Activated T-cell treated with anti-CD3 and anti-CD28 coated beads for 1 hour (primary cell): ENCODE data around the gene SCAF11.
A peak's percentile ranks its signal among the peaks of the same experiment; 100 is the strongest.
"Not testable (repeated sequence)": the region's sequence is repeated elsewhere in the genome, so short reads cannot be mapped to it uniquely, and the experiment has no call there.

ENCODE experiments used
- DNase-seq: peaks from one replicate; pipeline ENCODE4 v3.0.0-alpha.2; 2020; ENCODE audit warnings: low read depth

SCAF11 gene

DNA sequence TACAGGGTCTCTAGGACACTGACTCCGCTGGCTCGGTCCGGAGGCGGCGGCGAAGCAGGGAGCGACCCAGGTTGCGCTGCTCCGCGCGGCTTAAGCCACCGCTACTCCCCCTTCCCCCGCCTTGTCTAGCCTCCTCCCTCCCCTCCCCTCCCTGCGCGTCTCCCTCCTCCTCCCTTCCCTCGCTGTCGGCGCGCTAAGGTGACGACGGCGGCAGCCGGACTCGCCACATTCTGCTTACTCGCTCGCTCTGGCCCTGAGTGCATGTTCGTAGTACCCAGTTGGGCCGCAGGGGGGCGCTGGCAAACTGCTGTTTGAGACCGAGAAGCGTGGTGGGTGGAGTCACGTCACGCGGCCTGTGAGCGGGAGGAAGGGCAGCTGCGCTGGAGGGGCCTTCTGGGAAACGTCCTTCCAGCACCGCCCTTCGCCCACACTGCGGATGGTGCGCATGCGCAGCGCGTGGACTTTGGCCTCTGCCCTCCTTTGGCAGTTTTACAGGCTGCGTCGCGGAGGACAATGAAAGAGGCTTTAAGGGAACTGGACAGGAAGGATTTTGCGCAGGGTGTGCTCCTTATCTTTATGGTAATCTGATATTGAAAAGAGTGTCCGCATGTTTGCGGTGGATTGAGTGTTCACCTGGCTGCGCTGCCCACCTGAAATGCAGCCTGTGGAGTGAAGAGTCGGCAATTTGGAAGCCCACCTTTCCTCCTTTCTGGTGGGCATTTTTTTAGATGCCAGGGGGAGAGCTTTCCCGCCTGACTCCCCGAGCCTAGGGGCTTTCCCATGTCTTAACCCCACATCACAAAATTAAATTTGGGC is at the start of gene SCAF11:
TSS of gene SCAF11 (minus strand) at position 107 of the 816 bp plus-strand sequence. CDS start 26,407 bp downstream, outside the sequence.
- DNase-seq, result peak; percentile 100

DNA sequence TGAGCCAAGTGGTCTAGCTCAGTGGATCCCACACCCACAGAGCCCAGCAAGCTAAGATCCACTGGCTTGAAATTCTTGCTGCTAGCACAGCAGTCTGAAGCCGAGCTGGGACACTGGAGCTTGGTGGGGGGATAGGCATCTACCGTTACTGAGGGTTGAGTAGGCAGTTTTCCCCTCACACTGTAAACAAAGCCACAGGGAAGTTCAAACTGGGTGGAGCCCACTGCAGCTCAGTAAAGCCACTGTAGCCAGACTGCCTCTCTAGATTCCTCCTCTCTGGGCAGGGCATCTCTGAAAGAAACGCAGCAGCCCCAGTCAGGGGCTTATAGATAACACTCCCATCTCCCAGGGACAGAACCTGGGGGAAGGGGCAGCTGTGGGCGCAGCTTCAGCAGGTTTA is 46.7 kb upstream of the SCAF11 start:
- not testable (repeated sequence) for DNase-seq

GRCh38 chr12:46027172-46027571 is 36.8 kb upstream of the SCAF11 start:
- no peak for DNase-seq

DNA sequence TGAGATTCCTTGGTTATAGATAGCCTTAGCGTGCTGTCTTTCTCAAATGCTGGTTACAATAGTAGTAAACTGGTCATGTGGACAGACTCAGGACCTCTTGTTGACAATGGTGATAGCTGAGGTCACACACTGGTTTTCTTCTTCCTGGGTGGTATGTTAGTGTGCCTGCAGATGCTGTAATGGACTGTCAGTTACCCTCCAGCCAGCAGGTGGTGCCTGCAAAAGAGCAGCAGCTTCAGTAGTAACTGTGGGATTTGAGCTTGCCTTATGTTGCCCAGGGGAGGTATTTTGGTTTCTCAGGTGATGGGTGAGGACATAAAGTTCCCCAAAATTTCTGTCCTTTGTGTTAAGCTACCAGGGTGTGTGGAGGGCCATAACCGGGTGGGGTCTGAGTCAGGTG is 33.7 kb upstream of the SCAF11 start:
- DNase-seq, result no peak

DNA sequence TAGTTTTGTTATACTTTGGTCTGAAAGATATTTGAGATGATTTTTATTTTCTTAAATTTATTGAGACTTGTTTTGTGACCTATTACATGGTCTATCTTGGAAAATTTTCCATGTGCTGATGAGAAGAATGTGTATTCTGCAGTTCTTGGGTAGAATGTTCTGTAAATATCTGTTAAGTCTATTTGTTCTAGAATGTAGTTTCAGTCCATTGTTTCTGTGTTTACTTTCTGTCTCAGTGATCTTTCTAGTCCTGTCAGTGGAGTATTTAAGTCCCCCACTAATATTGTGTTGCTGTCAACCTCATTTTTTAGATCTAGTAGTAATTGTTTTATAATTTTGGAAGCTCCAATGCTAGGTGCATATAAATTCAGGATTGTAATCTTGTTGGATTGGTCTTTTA is 30.4 kb upstream of the SCAF11 start:
- DNase-seq, result no peak

- not testable (repeated sequence) for DNase-seq
These were observed 28.3 kb upstream of the SCAF11 start for GRCh38 chr12:46018712-46019111.

DNA sequence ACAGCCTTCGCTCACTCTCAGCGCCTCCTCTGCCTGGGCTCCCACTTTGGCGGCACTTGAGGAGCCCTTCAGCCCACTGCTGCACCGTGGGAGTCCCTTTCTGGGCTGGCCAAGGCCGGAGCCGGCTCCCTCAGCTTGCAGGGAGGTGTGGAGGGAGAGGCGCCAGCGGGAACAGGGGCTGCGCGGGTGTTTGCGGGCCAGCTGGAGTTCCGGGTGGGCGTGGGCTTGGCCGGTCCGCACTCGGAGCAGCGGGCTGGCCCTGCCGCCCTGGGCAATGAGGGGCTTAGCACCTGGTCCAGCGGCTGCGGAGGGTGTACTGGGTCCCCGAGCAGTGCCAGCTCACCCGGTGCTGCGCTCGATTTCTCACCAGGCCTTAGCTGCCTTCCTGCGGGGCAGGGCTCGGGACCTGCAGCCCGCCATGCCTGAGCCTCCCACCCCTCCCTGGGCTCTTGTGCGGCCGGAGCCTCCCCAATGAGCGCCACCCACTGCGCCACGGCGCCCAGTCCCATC is 27.5 kb upstream of the SCAF11 start:
- not testable (repeated sequence) for DNase-seq

GRCh38 chr12:46005823-46006222 is 15.4 kb upstream of the SCAF11 start:
- no peak for DNase-seq

- DNase-seq, result no peak
These were observed 14.9 kb upstream of the SCAF11 start for GRCh38 chr12:46005151-46005797.

- DNase-seq, result no peak
These were observed 14.3 kb upstream of the SCAF11 start for GRCh38 chr12:46004715-46005114.

DNA sequence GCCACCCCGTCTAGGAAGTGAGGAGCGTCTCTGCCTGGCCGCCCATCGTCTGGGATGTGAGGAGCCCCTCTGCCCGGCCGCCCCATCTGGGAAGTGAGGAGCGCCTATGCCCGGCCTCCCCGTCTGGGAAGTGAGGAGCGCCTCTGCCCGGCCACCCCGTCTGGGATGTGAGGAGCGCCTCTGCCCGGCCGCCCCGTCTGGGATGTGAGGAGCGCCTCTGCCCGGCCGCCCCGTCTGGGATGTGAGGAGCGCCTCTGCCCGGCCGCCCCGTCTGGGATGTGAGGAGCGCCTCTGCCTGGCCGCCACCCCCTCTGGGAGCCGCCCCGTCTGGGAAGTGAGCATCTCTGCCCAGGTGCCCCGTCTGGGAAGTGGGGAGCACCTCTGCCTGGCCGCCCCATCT is 9.7 kb upstream of the SCAF11 start:
- not testable (repeated sequence) for DNase-seq

DNA sequence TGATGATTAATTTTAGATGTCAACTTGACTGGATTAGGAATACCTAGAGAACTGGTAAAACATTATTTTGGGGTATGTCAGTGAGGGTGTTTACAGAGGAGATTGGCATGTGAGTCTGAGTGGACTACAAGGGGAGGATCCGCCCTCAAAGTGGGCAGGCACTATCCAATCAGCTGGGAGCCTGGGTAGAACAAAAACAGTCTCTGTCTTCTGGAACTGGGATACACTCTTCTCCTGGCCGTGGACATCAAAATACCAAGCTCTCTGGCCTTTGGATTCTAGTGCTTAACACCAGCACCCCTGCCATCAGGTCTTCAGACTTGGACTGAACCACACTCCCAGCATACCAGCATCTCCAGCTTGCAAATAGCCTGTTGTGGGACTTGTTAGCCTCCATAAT is 4.4 kb upstream of the SCAF11 start:
- DNase-seq, result no peak

DNA sequence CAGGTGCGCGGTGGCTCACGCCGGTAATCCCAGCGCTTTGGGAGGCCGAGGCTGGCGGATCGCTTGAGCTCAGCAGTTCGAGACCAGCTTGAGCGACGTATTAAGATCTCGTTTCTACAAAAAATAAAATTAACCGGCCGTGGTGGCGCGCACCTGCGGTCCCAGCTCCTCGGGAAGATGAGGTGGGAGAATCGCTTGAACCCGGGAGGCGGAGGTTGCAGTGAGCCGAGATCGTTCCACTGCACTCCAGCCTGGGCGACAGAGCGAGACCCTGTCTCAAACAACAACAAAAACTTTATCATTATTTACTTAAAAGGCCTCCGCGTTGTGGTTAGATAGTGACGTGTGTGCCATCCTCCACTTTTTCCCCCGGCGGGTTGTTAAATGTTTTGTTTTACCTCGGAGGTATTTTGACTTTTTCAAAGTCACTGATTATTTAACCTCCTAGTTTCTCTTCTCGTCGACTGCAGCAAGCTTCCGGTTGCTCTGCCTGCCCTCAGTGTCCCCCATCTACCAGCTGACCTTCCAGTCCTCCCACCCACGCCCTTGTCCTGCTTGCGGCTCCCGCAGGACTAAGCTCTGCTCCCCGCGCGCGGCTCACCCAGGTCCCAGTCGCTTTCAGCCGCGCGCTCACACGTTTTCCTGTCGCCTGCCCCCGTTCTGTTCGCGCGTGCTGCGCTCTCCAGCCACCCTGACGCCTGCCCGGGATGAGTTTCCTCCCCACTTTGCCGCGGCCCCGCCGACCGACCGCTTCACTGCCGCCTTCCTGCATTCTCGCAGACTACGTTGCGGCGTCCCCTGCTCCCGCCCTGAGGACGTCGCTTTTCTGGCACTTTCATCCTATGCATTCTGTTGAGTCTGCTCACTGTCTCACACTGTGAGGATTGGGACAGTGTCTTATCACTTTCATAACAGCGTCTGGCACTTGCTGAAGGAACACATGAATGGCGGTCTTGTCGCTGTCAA is 1.2 kb upstream of the SCAF11 start:
- peak; percentile 50 for DNase-seq

- peak; percentile 38 for DNase-seq
These were observed 480 bp downstream of the SCAF11 start for GRCh38 chr12:45989721-45990467.

DNA sequence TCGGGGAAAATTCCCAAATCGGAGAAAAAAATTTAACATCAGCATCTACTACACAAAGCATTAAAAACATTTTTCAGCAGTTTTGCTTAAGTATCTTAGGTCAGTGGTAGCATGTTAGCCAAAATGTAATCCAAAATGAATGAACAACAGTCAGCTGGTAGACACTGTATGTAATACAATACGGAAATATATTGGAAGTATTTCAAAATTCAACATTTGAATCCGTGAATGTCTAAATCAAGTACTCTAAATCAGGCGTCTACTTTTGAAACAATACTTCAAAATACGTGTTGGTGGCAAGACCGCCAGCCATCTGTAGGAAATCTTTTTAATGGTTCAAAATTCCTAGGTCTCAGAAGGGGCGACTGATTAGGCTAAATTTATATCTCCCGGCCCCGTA is 1.1 kb downstream of the SCAF11 start:
- DNase-seq, result no peak

- no peak for DNase-seq
These were observed 2.1 kb downstream of the SCAF11 start for GRCh38 chr12:45988264-45988663.

- no peak for DNase-seq
These were observed 3.0 kb downstream of the SCAF11 start for GRCh38 chr12:45987340-45987727.

DNA sequence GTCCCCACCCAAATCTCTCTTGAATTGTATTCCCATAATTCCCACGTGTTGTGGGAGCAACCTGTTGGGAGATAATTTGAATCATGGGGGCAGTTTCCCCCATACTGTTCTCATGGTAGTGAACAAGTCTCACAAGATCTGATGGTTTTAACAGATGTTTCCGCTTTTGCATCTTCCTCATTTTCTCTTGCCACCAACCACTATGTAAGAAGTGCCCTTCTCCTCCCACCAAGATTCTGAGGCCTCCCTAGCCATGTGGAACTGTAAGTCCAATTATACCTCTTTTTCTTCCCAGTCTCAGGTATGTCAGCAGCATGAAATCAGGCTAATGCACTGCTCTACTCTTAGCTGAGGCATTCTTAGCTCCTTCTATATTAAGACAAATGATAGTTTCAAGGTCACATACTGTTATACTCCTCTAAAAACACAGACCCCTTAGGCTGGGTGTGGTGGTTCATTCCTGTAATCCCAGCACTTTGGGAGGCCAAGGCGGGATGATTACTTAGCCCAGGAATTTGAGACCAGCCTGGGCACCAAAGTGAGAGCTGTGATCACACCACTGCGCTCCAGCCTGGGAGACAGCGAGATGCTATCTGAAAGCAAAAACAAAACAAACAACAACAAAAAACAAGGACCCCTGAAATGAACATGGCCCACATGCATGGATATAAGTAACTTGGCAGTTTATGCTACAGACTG is 3.6 kb downstream of the SCAF11 start:
- no peak for DNase-seq

GRCh38 chr12:45981075-45981837 is 9.1 kb downstream of the SCAF11 start:
- DNase-seq, result no peak

GRCh38 chr12:45980540-45980939 is 9.8 kb downstream of the SCAF11 start:
- DNase-seq, result no peak
